Measurements from ENCODE around the gene INPP5A. TPM values are rescaled to one million over a fixed set of nuclear protein-coding genes. Genes with fewer than 3 reads are reported as not detected.

INPP5A gene
- total RNA-seq, 1 donor from 2014 or later = 45.2 TPM

DNA sequence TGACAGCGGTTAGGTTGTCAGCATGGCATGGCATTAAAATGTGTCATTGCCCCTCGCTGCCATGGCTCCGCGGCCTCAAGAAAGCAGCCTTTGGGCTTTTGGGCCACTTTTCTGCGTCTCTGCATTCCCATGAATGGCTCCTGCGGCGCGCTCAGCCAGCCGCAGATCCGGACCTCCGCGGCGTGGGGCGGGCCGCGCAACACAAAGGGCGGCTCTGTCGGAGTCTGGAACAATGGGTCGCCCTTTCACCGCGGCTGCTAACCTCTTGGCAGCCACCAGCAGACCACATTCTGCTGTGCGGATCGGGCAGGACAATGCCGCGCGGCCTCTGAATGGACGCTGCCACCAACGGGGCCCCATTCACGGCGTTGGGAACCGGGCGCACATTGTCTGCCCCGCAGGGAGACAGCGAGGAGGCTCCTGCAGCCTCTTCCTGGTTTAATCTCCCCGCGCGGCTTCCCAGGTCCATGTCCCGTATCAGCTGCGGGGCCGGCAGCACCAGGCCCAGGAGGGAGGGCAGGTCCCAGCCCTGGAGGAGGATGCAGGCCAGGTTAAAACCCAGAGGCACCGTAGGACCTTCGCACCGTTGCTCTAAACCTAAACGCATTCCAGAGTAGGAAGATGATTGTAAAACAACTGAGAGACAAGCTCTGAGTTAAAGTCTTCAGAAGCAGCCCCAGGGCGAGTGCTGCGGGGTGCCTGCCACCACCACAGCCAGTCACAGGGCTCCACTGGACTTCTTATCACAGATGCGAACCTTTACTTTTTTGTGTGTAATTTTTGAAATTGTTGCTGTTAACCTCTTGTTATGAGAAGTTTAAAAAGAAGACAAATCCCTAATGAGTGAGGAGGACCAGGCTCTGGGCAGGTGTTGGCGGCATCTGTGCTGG lies 176.8 kb downstream of the INPP5A start:
- DNase-seq (ENCODE audit: low spot score) = peak; percentile 56
- peaks cover 9% of the 10 kb centered on the region for H3K4me1 Mint-ChIP-seq (ENCODE audit: unreplicated experiment)
- peaks cover 11% of the 10 kb centered on the region for H3K27me3 Mint-ChIP-seq (ENCODE audit: unreplicated experiment)
- TF ChIP-seq CTCF (IDR thresholded peaks at IDR 0.05; ENCODE audit: unreplicated experiment) = no peak
- no peak overlapping the region for H3K27ac Mint-ChIP-seq (ENCODE audit: unreplicated experiment)
- H3K36me3 Mint-ChIP-seq (ENCODE audit: low read depth, unreplicated experiment) = peaks cover 14% of the 10 kb centered on the region
- no peak overlapping the region for H3K4me3 Mint-ChIP-seq (ENCODE audit: unreplicated experiment)
- no peaks in the 10 kb centered on the region for H3K9me3 Mint-ChIP-seq (ENCODE audit: unreplicated experiment)

- H3K27ac Mint-ChIP-seq (ENCODE audit: unreplicated experiment) = no peak overlapping the region
- no peaks in the 10 kb centered on the region for H3K9me3 Mint-ChIP-seq (ENCODE audit: unreplicated experiment)
- H3K27me3 Mint-ChIP-seq (ENCODE audit: unreplicated experiment) = peaks cover 11% of the 10 kb centered on the region
- H3K36me3 Mint-ChIP-seq (ENCODE audit: low read depth, unreplicated experiment) = peaks cover 13% of the 10 kb centered on the region
- no peak overlapping the region for H3K4me3 Mint-ChIP-seq (ENCODE audit: unreplicated experiment)
- no peak for TF ChIP-seq CTCF (IDR thresholded peaks at IDR 0.05; ENCODE audit: unreplicated experiment)
- DNase-seq (ENCODE audit: low spot score) = no peak
- peaks cover 9% of the 10 kb centered on the region for H3K4me1 Mint-ChIP-seq (ENCODE audit: unreplicated experiment)
Measured at GRCh38 chr10:132714986-132715775, 177.6 kb downstream of the INPP5A start.

DNA sequence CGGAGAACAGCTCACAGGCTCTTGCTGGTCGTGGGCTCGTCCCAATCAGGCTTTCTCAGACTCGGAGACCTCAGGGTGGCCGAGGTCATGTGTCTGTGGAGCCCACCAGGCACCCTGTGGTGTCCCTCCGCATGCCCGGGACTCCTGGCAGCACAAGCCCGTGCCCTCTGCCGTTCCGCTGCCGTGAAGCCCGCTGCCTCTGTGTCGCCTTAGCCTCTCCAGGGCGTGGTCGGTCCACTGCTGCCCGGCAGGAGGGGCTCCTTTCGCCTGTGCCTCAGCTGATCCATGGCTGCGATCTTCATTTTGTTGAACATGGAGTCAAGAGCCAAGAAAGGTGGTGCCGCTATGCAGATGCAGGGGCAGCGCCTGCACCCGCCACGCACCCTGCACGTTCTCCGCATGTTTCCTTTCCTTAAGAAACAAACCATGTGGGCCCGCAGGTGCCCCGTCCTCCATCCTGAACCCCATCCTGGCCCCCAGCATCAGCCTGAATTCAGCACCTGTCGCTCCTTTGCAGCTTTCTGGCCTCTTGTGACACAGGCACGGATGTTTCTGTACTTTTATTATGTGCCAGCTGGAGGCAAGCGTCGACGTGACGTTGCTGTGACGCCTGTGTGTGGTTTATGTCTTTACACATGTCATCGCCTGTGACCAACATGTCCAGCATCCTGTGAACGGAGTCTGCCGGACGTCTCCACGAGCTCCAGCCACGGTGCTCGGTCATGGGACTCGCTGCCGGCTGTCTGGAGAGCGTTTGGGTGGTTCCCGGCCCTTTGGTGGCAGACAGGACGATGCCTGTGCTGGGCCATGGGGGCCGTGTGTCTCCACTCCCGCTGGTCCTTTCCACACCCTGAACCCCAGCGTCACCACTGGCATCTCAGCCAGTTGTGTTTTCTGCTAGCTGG lies 178.4 kb downstream of the INPP5A start:
- DNase-seq (ENCODE audit: low spot score) = no peak
- peaks cover 9% of the 10 kb centered on the region for H3K4me1 Mint-ChIP-seq (ENCODE audit: unreplicated experiment)
- peaks cover 11% of the 10 kb centered on the region for H3K27me3 Mint-ChIP-seq (ENCODE audit: unreplicated experiment)
- H3K27ac Mint-ChIP-seq (ENCODE audit: unreplicated experiment) = no peak overlapping the region
- H3K9me3 Mint-ChIP-seq (ENCODE audit: unreplicated experiment) = no peaks in the 10 kb centered on the region
- H3K4me3 Mint-ChIP-seq (ENCODE audit: unreplicated experiment) = no peak overlapping the region
- no peak for TF ChIP-seq CTCF (IDR thresholded peaks at IDR 0.05; ENCODE audit: unreplicated experiment)
- H3K36me3 Mint-ChIP-seq (ENCODE audit: low read depth, unreplicated experiment) = peaks cover 9% of the 10 kb centered on the region

- no peaks in the 10 kb centered on the region for H3K9me3 Mint-ChIP-seq (ENCODE audit: unreplicated experiment)
- no peak overlapping the region for H3K4me3 Mint-ChIP-seq (ENCODE audit: unreplicated experiment)
- H3K4me1 Mint-ChIP-seq (ENCODE audit: unreplicated experiment) = peaks cover 9% of the 10 kb centered on the region
Measured at GRCh38 chr10:132716691-132717490, 179.3 kb downstream of the INPP5A start.

More at GRCh38 chr10:132716691-132717490, 179.3 kb downstream of the INPP5A start:
- H3K27ac Mint-ChIP-seq (ENCODE audit: unreplicated experiment) = no peak overlapping the region
- H3K27me3 Mint-ChIP-seq (ENCODE audit: unreplicated experiment) = peaks cover 9% of the 10 kb centered on the region
- DNase-seq (ENCODE audit: low spot score) = no peak
- no peak for TF ChIP-seq CTCF (IDR thresholded peaks at IDR 0.05; ENCODE audit: unreplicated experiment)
- H3K36me3 Mint-ChIP-seq (ENCODE audit: low read depth, unreplicated experiment) = peaks cover 9% of the 10 kb centered on the region

Data from endothelial cell (in vitro differentiated cells).